GM23338 (cell line): Measurements from ENCODE around the gene SGCD. TPM values are rescaled to one million over a fixed set of nuclear protein-coding genes. Genes with fewer than 3 reads are reported as not detected.

Experiments
- ATAC-seq: fragments of 200-7000 bp; cut with Tn5 transposase; 3 replicates; pipeline ENCODE4 v1.9.1; 2020
- DNase-seq: peaks from one replicate; pipeline ENCODE4 v3.0.0-alpha.2; 2015; ENCODE audit warnings: low spot score
- H2AFZ ChIP-seq: fragments of 200-600 bp; sonication (generic); 2 replicates; pipeline ENCODE4 v1.8.0; 2016; ENCODE audit warnings: antibody characterized with exemption, mild to moderate bottlenecking, moderate library complexity
- H3F3A ChIP-seq: fragments of 200-600 bp; sonication (generic); replicated peaks from 2 replicates; pipeline ENCODE4 v1.8.0; 2017; ENCODE audit warnings: antibody characterized with exemption, mixed run types, low read depth
- H3K27ac ChIP-seq: fragments of 200-600 bp; sonication (generic); 2 replicates; pipeline ENCODE4 v1.6.1; 2016; ENCODE audit warnings: low read depth
- H3K27me3 ChIP-seq: fragments of 200-600 bp; sonication (generic); 2 replicates; pipeline ENCODE4 v1.8.0; 2016; ENCODE audit warnings: mild to moderate bottlenecking, mixed run types, moderate library complexity; ENCODE audit not compliant: insufficient read depth
- H3K36me3 ChIP-seq: fragments of 200-600 bp; sonication (generic); 2 replicates; pipeline ENCODE4 v1.8.0; 2016; ENCODE audit warnings: mild to moderate bottlenecking; ENCODE audit not compliant: insufficient read depth
- H3K4me1 ChIP-seq: fragments of 200-600 bp; sonication (generic); 2 replicates; pipeline ENCODE4 v1.8.0; 2016; ENCODE audit warnings: mild to moderate bottlenecking, moderate library complexity; ENCODE audit not compliant: insufficient read depth
- H3K4me2 ChIP-seq: fragments of 200-600 bp; sonication (generic); 2 replicates; pipeline ENCODE4 v1.7.1; 2017; ENCODE audit warnings: mixed run types
- H3K4me3 ChIP-seq: fragments of 200-600 bp; sonication (generic); 2 replicates; pipeline ENCODE4 v1.6.1; 2016; ENCODE audit warnings: mixed run types
- H3K79me2 ChIP-seq: fragments of 200-600 bp; sonication (generic); replicated peaks from 2 replicates; pipeline ENCODE4 v1.8.0; 2017; ENCODE audit warnings: mild to moderate bottlenecking; ENCODE audit not compliant: insufficient read depth
- H3K9me2 ChIP-seq: fragments of 200-600 bp; sonication (generic); 2 replicates; pipeline ENCODE4 v1.8.0; 2017; ENCODE audit not compliant: insufficient read depth
- H4K20me1 ChIP-seq: fragments of 200-600 bp; sonication (generic); replicated peaks from 2 replicates; pipeline ENCODE4 v1.8.0; 2017; ENCODE audit warnings: mild to moderate bottlenecking; ENCODE audit not compliant: insufficient read depth
- H3K27ac Mint-ChIP-seq: 2 replicates; pipeline ENCODE4 v1.8.0; 2020; ENCODE audit warnings: inconsistent platforms, mild to moderate bottlenecking, moderate library complexity, mixed read lengths
- H3K27me3 Mint-ChIP-seq: 3 replicates; pipeline ENCODE4 v1.8.0; 2022; ENCODE audit warnings: low read depth, mild to moderate bottlenecking, moderate library complexity, mixed read lengths, inconsistent platforms; ENCODE audit not compliant: insufficient read depth, poor library complexity
- H3K36me3 Mint-ChIP-seq: 3 replicates; pipeline ENCODE4 v1.8.0; 2021; ENCODE audit warnings: low read depth, mild to moderate bottlenecking, inconsistent platforms, moderate library complexity, mixed read lengths
- H3K4me1 Mint-ChIP-seq: 3 replicates; pipeline ENCODE4 v1.8.0; 2020; ENCODE audit warnings: mild to moderate bottlenecking, inconsistent platforms, mixed read lengths
- H3K4me3 Mint-ChIP-seq: 3 replicates; pipeline ENCODE4 v1.8.0; 2021; ENCODE audit warnings: moderate library complexity, mild to moderate bottlenecking, inconsistent platforms, mixed read lengths
- H3K9me3 Mint-ChIP-seq: 3 replicates; pipeline ENCODE4 v1.8.0; 2020; ENCODE audit warnings: moderate library complexity, mild to moderate bottlenecking, inconsistent platforms, mixed read lengths
- EZH2 ChIP-seq: fragments of 200-600 bp; sonication (generic); IDR thresholded peaks from one replicate; pipeline ENCODE4 v1.8.0; 2017; ENCODE audit warnings: antibody characterized with exemption, mild to moderate bottlenecking, low read depth; ENCODE audit not compliant: unreplicated experiment
- JUNB ChIP-seq: IDR thresholded peaks from one replicate; pipeline ENCODE4 v1.6.1; 2016; ENCODE audit warnings: antibody characterized with exemption; ENCODE audit not compliant: unreplicated experiment
- NANOG ChIP-seq: IDR thresholded peaks from 2 replicates; pipeline ENCODE4 v1.6.1; 2016; ENCODE audit warnings: antibody characterized with exemption, borderline replicate concordance
- ZNF114 ChIP-seq: fragments of 250-450 bp; sonication (Bioruptor Pico); IDR thresholded peaks from 2 replicates; pipeline ENCODE4 v1.5.0; 2020; ENCODE audit warnings: mild to moderate bottlenecking, moderate library complexity
- ZNF331 ChIP-seq: fragments of 250-450 bp; sonication (Bioruptor Pico); IDR thresholded peaks from 2 replicates; pipeline ENCODE4 v1.5.0; 2020; ENCODE audit warnings: low read depth, mild to moderate bottlenecking, moderate library complexity
- polyA plus RNA-seq: library from polyadenylated mRNA; unstranded; fragments of >200 nt; fragmentation: Nextera tagmentation; extraction: Ambion mirVana; gene quantifications from 2 replicates; pipeline ENCODE4 v1.2.1, GENCODE V29; 2016
- total RNA-seq: library from RNA; depleted of rRNA; stranded (reverse); fragments of >200 nt; shearing (Covaris generic); gene quantifications from 2 replicates; pipeline ENCODE4 v1.2.3, GENCODE V29; 2014
- TF ChIP-seq, protein P1 (sequence below), 2 experiments: fragments of 200-600 bp in 1 of 2; sonication (generic) in 1 of 2; conservative IDR thresholded peaks; 2 replicates each; pipeline versions ENCODE4 v1.5.1 to v1.6.1; 2016 to 2017; ENCODE audit warnings: antibody characterized with exemption in 2 of 2, low read depth in 2 of 2, mild to moderate bottlenecking in 2 of 2, moderate library complexity in 1 of 2
- TF ChIP-seq, protein P2 (sequence below): fragments of 250-450 bp; sonication (Bioruptor Pico); IDR thresholded peaks from 2 replicates; pipeline ENCODE4 v1.5.0; 2020; ENCODE audit warnings: mild to moderate bottlenecking, moderate library complexity
- TF ChIP-seq, protein P3 (sequence below): IDR thresholded peaks from one replicate; pipeline ENCODE4 v1.6.1; 2018; ENCODE audit warnings: antibody characterized with exemption; ENCODE audit not compliant: unreplicated experiment

Gene SGCD
- total and polyA plus RNA-seq, 2 experiments from 2014 or later = 0.03 to 0.05 TPM

DNA sequence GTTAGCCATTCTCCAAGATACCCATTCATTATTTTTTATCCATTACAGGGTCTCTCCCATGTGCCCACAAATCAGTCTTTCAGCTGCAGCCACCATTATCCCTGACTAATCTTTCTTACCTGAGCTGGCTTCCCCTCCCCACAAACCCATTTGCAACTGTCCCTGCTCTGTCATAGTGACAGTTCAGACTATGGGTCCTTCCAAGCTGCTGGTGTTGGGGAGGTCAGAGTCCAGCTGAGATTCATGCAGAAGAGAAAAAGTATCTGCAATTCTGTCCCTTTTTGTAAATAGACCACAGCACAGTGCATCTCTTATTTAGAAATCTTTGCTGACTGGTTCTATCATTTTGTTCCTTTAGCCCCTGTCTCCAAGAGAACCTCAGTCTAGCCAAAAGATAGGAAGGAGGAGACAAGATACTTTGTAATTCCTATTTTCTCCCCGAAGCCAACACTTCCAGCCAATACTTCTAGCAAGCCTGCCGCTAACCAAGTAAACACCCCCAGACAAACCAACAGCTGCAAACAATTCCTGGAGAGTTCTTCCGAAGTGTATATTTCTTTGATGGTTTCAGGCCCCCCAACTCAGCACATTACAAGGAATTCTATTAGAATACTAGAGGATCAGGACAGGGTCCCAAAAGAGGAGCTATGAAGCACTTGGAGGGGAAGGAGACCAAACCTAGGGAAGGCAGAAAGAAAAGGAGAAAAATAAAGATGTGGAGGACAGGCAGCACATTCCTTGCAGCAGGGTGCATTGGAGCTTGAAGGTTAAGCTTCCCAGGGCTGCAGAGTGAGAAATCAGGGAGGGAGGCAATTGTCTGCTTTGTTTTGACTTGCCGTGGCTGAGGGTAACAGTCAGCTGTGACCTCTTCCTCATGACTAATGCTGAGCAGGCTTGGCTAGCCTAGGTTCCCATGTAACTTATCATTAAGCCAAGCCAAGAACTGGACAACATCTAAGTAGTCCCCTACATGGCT is 148.5 kb downstream of the SGCD start:
- H3K9me3 Mint-ChIP-seq = 0 out of 3 replicates have a peak, but pooled peaks cover under 1% of the 10 kb centered on the region
- H3K27ac Mint-ChIP-seq = peak overlapping the region; percentile 34; the same call in 1 of the 2 replicates
- DNase-seq (peak; percentile 29), ATAC-seq (peak; percentile 92)
- no peaks in the 10 kb centered on the region for H3K79me2 ChIP-seq
- no peaks in the 10 kb centered on the region for H3K27me3 ChIP-seq
- no peaks in the 10 kb centered on the region for H3F3A ChIP-seq
- no peak overlapping the region for H3K4me2 ChIP-seq
- H3K27me3 Mint-ChIP-seq = peaks cover 5% of the 10 kb centered on the region
- no peak for TF ChIP-seq ZNF331 (CRISPR knock-in tag)
- TF ChIP-seq, protein P1, sequence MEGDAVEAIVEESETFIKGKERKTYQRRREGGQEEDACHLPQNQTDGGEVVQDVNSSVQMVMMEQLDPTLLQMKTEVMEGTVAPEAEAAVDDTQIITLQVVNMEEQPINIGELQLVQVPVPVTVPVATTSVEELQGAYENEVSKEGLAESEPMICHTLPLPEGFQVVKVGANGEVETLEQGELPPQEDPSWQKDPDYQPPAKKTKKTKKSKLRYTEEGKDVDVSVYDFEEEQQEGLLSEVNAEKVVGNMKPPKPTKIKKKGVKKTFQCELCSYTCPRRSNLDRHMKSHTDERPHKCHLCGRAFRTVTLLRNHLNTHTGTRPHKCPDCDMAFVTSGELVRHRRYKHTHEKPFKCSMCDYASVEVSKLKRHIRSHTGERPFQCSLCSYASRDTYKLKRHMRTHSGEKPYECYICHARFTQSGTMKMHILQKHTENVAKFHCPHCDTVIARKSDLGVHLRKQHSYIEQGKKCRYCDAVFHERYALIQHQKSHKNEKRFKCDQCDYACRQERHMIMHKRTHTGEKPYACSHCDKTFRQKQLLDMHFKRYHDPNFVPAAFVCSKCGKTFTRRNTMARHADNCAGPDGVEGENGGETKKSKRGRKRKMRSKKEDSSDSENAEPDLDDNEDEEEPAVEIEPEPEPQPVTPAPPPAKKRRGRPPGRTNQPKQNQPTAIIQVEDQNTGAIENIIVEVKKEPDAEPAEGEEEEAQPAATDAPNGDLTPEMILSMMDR (conservative IDR thresholded peaks at IDR 0.05; ENCODE audit: low read depth in 2 of 2) = 0 out of 4 replicates have a peak, but pooled peaks of 1 of the 2 experiments have one; percentile 1
- peak overlapping the region; percentile 86; the same call in 1 of the 2 replicates for H2AFZ ChIP-seq
- H3K4me3 Mint-ChIP-seq = no peak overlapping the region
- H3K27ac ChIP-seq = no peak overlapping the region
- H3K4me1 Mint-ChIP-seq = peaks cover 12% of the 10 kb centered on the region
- peaks cover 2% of the 10 kb centered on the region; the same call in 1 of the 2 replicates for H3K9me2 ChIP-seq
- H3K4me1 ChIP-seq = no peaks in the 10 kb centered on the region
- H4K20me1 ChIP-seq = no peaks in the 10 kb centered on the region
- H3K4me3 ChIP-seq = no peak overlapping the region
- H3K36me3 Mint-ChIP-seq = no peaks in the 10 kb centered on the region
- H3K36me3 ChIP-seq = no peaks in the 10 kb centered on the region

DNA sequence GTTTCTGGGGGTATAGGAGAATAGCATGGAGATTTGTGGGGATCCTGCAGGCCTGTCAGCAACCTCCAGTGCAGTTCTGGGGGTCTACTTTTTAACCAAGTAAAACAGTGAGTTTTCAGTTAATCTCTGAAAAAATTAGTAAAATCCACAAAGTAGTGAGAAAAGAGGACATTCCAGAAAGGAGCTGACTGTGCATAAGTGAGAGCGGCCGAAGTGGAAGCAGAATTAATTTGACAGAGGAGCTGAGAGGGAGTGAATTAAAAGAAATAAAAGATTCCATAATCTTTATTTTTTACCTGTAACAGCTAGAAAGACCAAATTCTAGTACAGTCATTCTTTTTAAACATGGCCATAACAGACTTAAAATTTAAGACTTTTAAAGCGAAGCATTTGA is 149.2 kb downstream of the SGCD start:
- ATAC-seq = no peak
- no peaks in the 10 kb centered on the region for H3K79me2 ChIP-seq
- H3K4me1 Mint-ChIP-seq = peaks cover 12% of the 10 kb centered on the region
- no peaks in the 10 kb centered on the region for H4K20me1 ChIP-seq
- H3K4me1 ChIP-seq = no peaks in the 10 kb centered on the region
- H3K4me3 ChIP-seq = no peak overlapping the region
- H2AFZ ChIP-seq = peak overlapping the region; percentile 38; the same call in 1 of the 2 replicates
- no peaks in the 10 kb centered on the region for H3K36me3 Mint-ChIP-seq
- no peak overlapping the region for H3K27ac ChIP-seq
- H3K27me3 ChIP-seq = no peaks in the 10 kb centered on the region
- H3K36me3 ChIP-seq = no peaks in the 10 kb centered on the region
- H3K27ac Mint-ChIP-seq = no peak overlapping the region; the same call in 1 of the 2 replicates
- H3K4me3 Mint-ChIP-seq = no peak overlapping the region
- no peaks in the 10 kb centered on the region for H3F3A ChIP-seq
- 0 out of 3 replicates have a peak, but pooled peaks cover 3% of the 10 kb centered on the region for H3K9me3 Mint-ChIP-seq
- H3K27me3 Mint-ChIP-seq = peaks cover 5% of the 10 kb centered on the region
- DNase-seq = no peak
- H3K9me2 ChIP-seq = peaks cover 5% of the 10 kb centered on the region; the same call in 1 of the 2 replicates
- H3K4me2 ChIP-seq = no peak overlapping the region
- TF ChIP-seq, protein P2, sequence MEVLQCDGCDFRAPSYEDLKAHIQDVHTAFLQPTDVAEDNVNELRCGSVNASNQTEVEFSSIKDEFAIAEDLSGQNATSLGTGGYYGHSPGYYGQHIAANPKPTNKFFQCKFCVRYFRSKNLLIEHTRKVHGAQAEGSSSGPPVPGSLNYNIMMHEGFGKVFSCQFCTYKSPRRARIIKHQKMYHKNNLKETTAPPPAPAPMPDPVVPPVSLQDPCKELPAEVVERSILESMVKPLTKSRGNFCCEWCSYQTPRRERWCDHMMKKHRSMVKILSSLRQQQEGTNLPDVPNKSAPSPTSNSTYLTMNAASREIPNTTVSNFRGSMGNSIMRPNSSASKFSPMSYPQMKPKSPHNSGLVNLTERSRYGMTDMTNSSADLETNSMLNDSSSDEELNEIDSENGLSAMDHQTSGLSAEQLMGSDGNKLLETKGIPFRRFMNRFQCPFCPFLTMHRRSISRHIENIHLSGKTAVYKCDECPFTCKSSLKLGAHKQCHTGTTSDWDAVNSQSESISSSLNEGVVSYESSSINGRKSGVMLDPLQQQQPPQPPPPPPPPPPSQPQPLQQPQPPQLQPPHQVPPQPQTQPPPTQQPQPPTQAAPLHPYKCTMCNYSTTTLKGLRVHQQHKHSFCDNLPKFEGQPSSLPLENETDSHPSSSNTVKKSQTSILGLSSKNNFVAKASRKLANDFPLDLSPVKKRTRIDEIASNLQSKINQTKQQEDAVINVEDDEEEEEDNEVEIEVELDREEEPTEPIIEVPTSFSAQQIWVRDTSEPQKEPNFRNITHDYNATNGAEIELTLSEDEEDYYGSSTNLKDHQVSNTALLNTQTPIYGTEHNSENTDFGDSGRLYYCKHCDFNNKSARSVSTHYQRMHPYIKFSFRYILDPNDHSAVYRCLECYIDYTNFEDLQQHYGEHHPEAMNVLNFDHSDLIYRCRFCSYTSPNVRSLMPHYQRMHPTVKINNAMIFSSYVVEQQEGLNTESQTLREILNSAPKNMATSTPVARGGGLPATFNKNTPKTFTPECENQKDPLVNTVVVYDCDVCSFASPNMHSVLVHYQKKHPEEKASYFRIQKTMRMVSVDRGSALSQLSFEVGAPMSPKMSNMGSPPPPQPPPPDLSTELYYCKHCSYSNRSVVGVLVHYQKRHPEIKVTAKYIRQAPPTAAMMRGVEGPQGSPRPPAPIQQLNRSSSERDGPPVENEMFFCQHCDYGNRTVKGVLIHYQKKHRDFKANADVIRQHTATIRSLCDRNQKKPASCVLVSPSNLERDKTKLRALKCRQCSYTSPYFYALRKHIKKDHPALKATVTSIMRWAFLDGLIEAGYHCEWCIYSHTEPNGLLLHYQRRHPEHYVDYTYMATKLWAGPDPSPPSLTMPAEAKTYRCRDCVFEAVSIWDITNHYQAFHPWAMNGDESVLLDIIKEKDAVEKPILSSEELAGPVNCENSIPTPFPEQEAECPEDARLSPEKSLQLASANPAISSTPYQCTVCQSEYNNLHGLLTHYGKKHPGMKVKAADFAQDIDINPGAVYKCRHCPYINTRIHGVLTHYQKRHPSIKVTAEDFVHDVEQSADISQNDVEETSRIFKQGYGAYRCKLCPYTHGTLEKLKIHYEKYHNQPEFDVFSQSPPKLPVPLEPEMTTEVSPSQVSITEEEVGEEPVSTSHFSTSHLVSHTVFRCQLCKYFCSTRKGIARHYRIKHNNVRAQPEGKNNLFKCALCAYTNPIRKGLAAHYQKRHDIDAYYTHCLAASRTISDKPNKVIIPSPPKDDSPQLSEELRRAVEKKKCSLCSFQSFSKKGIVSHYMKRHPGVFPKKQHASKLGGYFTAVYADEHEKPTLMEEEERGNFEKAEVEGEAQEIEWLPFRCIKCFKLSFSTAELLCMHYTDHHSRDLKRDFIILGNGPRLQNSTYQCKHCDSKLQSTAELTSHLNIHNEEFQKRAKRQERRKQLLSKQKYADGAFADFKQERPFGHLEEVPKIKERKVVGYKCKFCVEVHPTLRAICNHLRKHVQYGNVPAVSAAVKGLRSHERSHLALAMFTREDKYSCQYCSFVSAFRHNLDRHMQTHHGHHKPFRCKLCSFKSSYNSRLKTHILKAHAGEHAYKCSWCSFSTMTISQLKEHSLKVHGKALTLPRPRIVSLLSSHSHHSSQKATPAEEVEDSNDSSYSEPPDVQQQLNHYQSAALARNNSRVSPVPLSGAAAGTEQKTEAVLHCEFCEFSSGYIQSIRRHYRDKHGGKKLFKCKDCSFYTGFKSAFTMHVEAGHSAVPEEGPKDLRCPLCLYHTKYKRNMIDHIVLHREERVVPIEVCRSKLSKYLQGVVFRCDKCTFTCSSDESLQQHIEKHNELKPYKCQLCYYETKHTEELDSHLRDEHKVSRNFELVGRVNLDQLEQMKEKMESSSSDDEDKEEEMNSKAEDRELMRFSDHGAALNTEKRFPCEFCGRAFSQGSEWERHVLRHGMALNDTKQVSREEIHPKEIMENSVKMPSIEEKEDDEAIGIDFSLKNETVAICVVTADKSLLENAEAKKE (CRISPR knock-in tag) = no peak
- TF ChIP-seq EZH2 (no peak), JUNB (no peak), NANOG (no peak), ZNF114 (CRISPR knock-in tag) (no peak)
- TF ChIP-seq, protein P3, sequence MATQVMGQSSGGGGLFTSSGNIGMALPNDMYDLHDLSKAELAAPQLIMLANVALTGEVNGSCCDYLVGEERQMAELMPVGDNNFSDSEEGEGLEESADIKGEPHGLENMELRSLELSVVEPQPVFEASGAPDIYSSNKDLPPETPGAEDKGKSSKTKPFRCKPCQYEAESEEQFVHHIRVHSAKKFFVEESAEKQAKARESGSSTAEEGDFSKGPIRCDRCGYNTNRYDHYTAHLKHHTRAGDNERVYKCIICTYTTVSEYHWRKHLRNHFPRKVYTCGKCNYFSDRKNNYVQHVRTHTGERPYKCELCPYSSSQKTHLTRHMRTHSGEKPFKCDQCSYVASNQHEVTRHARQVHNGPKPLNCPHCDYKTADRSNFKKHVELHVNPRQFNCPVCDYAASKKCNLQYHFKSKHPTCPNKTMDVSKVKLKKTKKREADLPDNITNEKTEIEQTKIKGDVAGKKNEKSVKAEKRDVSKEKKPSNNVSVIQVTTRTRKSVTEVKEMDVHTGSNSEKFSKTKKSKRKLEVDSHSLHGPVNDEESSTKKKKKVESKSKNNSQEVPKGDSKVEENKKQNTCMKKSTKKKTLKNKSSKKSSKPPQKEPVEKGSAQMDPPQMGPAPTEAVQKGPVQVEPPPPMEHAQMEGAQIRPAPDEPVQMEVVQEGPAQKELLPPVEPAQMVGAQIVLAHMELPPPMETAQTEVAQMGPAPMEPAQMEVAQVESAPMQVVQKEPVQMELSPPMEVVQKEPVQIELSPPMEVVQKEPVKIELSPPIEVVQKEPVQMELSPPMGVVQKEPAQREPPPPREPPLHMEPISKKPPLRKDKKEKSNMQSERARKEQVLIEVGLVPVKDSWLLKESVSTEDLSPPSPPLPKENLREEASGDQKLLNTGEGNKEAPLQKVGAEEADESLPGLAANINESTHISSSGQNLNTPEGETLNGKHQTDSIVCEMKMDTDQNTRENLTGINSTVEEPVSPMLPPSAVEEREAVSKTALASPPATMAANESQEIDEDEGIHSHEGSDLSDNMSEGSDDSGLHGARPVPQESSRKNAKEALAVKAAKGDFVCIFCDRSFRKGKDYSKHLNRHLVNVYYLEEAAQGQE = no peak
